NCI-H510A (cell line): ENCODE measurements around the gene VSTM2L.
"Not testable (repeated sequence)": the region's sequence is repeated elsewhere in the genome, so short reads cannot be mapped to it uniquely, and the experiment has no call there.

Experiments used
- DNase-seq: peaks from one replicate; lab custom pipeline; 2025; lab: John Stamatoyannopoulos, UW

The VSTM2L gene

DNA sequence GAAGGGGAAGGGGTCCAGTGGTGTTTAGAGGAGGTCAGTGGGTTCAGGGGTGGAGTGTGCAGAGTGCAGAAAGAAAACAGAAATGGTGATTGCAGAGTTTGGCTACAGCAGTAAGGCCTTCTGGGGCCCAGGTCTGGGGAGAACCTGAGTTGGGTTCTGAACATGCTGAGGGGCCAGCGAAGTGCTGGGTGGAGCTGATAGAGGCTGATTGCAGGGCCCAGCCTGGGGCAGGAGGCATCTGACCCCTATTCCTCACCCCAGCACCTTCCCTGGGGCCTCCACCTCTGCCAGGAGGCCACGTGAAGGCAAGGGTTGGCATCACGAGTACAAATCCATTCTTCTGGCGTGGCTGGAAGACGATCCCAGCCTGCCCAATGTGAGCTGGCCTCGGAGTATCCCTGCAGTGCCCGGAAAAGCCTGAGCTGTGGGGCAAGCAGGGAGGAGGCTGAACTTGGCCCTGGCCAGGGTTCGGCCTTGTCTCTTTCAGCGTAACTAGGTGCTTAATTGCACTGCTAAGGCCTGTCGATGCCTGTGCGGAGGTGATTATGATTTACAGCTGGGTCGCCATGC lies 35.3 kb downstream of the VSTM2L start:
- no peak for DNase-seq

DNA sequence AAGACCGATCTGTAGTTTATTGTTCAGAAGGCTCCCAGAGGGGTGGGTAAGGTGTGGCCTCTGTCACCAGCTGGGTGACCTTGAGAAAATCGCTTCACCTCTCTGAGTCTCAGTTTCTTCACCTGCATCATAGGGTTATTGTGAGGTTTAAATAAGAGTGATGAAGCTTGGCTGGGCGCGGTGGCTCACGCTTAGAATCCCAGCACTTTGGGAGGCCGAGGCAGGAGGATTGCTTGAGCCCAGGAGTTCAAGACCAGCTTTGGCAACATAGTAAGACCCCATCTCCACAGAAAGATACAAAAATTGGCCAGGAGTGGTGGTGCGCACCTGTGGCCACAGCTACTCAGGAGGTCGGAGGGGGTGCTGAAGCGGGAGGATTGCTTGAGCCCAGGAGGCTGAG lies 36.0 kb downstream of the VSTM2L start:
- DNase-seq, result no peak

- no peak for DNase-seq
Observed at GRCh38 chr20:37939701-37940560, 37.0 kb downstream of the VSTM2L start.

GRCh38 chr20:37940858-37941257 lies 37.9 kb downstream of the VSTM2L start:
- no peak for DNase-seq

DNA sequence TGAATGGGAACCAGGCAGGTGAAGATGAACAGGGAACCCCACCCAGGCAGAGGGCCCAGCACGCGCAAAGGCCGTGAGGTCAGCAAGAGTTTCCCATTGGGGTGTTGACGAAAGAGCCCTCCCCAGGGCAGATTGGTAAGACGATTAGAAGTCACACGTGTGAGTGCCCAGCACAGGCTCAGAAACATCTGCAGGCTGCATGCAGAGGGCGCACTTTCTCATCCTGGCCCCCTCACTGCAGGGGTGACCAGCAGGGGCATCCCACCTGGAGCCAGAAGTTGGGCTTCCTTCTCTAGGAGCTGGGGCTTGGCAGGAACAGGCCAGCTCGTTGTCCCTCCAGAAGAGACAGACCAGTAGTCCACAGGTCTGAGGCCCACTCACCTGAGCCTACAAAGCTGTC lies 38.4 kb downstream of the VSTM2L start:
- DNase-seq, result no peak

GRCh38 chr20:37941992-37942391 lies 39.1 kb downstream of the VSTM2L start:
- no peak for DNase-seq

GRCh38 chr20:37943033-37943432 lies 40.1 kb downstream of the VSTM2L start:
- no peak for DNase-seq

DNA sequence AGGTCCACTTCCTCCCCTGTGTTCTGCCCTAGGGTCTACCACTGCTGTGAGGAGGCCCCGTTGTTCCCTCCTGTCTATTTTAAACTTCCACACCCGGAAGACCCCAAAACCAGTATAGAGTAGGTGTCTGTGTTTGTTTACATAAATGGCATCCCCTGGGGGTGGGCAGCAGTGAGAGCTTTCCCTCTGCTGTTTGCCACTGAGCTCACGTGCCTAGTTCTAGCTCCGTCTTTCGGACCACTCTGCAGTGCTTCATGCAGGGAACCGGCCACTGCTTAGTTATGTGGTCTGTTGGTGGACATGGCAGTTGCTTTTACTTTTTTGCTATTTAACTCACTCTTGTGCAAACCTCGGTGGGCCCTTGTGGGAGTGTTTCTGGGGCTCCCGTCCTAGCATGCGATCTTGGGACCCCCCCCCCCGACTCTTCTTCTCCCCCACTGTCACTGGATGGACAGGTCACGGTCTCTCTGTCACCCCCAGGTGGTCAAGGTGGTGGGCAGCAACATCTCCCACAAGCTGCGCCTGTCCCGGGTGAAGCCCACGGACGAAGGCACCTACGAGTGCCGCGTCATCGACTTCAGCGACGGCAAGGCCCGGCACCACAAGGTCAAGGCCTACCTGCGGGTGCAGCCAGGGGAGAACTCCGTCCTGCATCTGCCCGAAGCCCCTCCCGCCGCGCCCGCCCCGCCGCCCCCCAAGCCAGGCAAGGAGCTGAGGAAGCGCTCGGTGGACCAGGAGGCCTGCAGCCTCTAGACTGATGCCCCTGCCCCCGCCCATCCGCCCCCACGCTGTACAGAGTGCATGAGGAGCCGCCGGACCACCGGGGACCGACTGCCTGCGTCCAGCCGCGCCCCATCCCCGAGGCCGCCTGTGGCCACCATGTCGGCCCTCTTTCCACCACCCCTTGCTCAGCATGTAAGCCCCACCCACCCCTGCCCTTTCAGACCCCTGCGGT lies 40.9 kb downstream of the VSTM2L start:
- DNase-seq, result no peak

- no peak for DNase-seq
Observed at GRCh38 chr20:37944456-37944981, 41.6 kb downstream of the VSTM2L start.

DNA sequence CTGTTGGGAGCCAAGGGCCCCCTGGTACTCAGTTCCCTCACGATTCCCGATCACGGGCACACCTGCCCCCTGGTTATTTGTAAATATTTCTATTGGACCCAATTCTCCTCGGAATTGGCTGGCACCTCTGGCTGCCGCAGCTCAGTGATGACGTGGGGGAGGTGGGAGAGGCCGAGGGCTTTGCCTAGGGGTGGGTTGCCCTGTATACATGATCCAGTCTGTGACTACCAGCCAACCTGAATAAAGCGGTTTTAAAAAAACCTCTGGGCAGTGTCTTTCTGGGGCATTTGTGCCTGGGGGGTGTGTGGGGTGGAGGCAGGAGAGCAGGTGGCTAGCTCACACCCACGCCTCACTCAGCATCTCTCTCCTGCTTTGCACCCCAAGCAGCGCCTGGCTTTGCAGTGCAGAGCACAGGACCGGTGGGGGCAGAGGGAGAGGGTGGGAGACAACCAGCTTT lies 42.2 kb downstream of the VSTM2L start:
- no peak for DNase-seq

DNA sequence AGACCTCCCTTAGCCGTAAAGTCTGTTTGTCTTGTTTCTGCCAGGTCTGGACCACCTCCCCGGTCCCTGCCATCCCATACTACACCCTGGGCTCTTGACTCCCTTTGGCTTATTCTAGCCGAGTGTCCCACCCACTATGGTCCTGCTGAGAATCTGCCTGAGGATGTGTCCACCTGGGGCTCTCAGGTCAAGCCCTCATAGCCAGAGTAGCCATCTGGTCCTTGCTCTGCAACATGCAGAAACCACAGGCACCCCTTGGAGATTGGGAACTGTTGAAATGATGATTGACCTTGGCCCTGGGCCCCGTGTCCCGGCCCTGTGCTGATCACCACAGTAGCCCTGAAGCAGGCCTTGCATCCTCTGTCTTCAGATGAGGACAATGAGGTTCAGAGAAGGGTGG lies 44.0 kb downstream of the VSTM2L start:
- no peak for DNase-seq

GRCh38 chr20:37947943-37948342 lies 45.0 kb downstream of the VSTM2L start:
- DNase-seq, result no peak

DNA sequence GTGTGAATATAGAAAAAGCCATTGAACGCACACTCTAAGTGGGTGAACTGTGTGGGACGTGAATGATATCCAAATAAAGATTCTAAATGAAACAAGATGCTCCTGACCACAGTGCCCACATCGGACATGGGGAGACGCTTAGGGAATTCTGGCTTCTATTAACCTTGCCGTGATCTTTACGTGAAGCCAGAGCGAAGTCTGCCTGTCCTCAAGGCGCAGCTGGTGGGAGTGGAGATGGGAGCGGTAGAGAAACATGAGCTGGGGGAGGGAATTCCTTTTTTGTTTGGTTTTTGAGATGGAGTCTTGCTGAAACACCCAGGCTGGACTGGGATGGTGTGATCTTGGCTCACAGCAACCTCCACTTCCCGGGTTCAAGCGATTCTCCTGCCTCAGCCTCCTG lies 46.0 kb downstream of the VSTM2L start:
- no peak for DNase-seq

DNA sequence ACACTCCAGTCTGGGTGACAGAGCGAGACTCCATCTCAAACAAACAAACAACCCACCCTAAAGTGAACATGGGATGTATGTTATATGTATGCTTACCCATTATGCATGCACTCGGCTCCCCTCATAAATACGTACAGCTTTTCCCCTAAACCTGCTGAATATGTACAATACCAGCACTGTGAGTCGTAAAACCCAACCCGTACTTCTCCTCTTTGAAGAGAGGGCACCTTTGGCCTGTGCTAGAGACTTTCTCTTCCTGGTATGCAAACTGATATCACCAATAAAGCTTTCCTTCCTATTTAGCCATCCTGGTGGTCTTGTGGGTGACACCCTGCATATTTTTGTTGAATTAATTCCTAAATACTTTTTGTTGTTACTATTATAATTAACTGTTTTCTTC lies 51.3 kb downstream of the VSTM2L start:
- DNase-seq, result no peak

DNA sequence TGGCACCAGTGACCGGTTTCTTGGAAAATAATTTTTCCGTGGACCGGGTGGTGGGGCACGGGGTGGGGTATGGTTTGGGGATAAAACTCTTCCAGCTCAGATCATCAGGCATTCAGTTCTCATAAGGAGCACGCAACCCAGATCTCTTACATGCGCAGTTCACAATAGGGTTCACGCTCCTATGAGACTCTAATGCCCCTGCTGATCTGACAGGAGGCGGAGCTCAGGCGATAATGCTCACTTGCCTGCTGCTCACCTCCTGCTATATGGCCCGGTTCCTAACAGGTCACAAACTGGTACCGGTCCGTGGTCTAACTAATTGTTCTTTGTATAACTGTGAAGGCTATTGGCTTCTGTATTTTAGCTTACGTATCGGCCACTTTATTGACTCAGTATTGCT lies 51.7 kb downstream of the VSTM2L start:
- no peak for DNase-seq

- no peak for DNase-seq
Observed at GRCh38 chr20:37955511-37955910, 52.6 kb downstream of the VSTM2L start.

GRCh38 chr20:37956107-37956585 lies 53.2 kb downstream of the VSTM2L start:
- DNase-seq, result no peak

GRCh38 chr20:37958856-37959520 lies 56.1 kb downstream of the VSTM2L start:
- no peak for DNase-seq

GRCh38 chr20:37961066-37961465 lies 58.1 kb downstream of the VSTM2L start:
- DNase-seq, result no peak

DNA sequence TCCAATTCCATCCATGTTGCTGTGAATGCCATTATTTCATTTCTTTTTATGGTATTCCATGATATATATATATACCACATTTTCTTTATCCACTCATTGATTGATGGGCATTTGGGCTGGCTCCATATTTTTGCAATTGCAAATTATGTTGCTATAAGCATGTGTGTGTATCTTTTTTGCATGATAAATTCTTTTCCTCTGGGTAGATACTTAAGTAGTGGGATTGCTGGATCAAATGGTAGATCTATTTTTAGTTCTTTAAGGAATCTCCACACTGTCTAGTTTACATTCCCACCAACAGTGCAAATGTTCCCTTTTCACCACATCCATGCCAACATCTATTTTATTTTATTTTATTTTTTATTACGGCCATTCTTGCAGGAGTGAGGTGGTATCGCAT lies 60.6 kb downstream of the VSTM2L start:
- not testable (repeated sequence) for DNase-seq

- no peak for DNase-seq
Observed at GRCh38 chr20:37968841-37969401, 66.0 kb downstream of the VSTM2L start.
